ENCODE data around the gene ARID3A.

Gene ARID3A

DNA sequence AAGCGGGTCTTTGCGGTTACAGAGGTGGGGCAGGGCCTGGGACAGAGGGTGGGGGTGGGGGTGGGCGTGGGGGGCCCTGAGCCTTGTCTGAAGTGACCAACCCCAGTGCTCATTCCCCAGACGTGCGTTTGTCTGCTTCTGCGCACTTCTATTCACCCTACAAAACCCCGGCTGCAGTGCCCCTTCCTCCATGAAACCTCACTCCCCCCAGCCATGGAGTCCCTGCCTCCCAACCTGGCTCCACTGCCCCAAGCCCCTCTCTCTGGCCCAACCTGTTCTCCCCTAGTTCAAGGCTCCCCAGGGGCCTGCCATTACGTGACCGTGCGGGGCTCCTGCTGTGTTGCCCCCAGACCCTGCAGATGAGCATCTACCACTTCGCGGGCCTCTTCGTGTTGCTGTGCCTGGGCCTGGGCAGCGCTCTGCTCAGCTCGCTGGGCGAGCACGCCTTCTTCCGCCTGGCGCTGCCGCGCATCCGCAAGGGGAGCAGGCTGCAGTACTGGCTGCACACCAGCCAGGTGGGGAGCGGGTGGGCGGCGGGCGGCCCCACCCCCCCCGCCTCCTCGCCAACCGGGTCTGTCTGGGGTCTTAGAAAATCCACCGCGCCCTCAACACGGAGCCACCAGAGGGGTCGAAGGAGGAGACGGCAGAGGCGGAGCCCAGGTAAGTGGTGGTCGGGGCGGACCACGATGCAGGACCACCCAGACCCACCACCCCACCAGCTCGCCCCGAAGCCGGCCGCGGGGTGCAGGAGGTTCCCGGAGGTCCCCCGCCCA lies 82.6 kb downstream of the ARID3A start:
- Histone ChIP-seq H3K4me1 (ENCODE audit: control insufficient read depth, insufficient read depth, low read length) (no peaks in the 10 kb centered on the region), H3K9ac (ENCODE audit: low read length) (no peak overlapping the region), H3K36me3 (ENCODE audit: control insufficient read depth, insufficient read depth, low read length, severe bottlenecking) (peaks cover 17% of the 10 kb centered on the region), H3K4me3 (ENCODE audit: low read length) (no peak overlapping the region), H3K9me3 (ENCODE audit: control insufficient read depth, low read length) (no peaks in the 10 kb centered on the region), H3K27me3 (replicated peaks; ENCODE audit: control insufficient read depth, insufficient read depth, low read length) (no peaks in the 10 kb centered on the region)
- no peak for DNase-seq (ENCODE audit: low read depth)

DNA sequence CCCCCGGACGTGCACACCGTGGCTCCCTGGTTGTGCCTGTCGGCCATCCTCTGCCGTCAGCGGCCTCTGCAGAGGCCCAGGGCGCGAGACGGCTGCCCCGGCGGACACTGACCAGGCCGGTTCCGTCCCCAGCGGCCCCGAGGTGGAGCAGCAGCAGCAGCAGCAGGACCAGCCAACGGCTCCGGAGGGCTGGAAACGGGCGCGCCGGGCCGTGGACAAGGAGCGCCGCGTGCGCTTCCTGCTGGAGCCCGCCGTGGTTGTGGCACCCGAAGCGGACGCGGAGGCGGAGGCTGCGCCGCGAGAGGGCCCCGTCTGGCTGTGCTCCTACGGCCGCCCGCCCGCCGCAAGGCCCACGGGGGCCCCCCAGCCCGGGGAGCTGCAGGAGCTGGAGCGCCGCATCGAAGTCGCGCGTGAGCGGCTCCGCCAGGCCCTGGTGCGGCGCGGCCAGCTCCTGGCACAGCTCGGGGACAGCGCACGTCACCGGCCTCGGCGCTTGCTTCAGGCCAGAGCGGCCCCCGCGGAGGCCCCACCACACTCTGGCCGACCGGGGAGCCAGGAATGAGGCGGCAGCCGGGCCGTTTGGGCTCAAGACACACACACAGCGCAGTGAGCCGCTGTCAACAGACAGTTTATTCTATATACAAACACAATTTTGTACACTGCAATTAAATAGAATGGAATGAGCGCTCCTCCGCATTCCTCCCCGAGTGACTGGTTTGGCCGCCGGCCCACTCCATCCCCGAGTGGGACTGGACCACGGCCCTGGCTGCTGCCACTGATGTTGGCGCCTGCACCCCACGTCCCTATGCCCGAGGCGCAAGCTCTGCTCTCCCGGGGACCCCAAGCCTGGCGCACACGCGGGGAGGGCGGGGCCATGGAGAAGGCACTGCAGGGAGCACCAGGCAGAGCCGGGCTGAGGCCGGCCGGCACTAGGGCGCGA lies 83.5 kb downstream of the ARID3A start:
- Histone ChIP-seq H3K9ac (ENCODE audit: low read length) (no peak overlapping the region), H3K4me1 (ENCODE audit: control insufficient read depth, insufficient read depth, low read length) (no peaks in the 10 kb centered on the region), H3K4me3 (ENCODE audit: low read length) (no peak overlapping the region), H3K9me3 (ENCODE audit: control insufficient read depth, low read length) (no peaks in the 10 kb centered on the region), H3K27me3 (replicated peaks; ENCODE audit: control insufficient read depth, insufficient read depth, low read length) (no peaks in the 10 kb centered on the region), H3K36me3 (ENCODE audit: control insufficient read depth, insufficient read depth, low read length, severe bottlenecking) (peaks cover 23% of the 10 kb centered on the region)
- DNase-seq (ENCODE audit: low read depth) = no peak

- H3K4me1 ChIP-seq (ENCODE audit: control insufficient read depth, insufficient read depth, low read length) = no peaks in the 10 kb centered on the region
- peaks cover 23% of the 10 kb centered on the region for H3K36me3 ChIP-seq (ENCODE audit: control insufficient read depth, insufficient read depth, low read length, severe bottlenecking)
- no peak overlapping the region for H3K9ac ChIP-seq (ENCODE audit: low read length)
- no peak for DNase-seq (ENCODE audit: low read depth)
- H3K4me3 ChIP-seq (ENCODE audit: low read length) = no peak overlapping the region
- H3K27me3 ChIP-seq (replicated peaks; ENCODE audit: control insufficient read depth, insufficient read depth, low read length) = no peaks in the 10 kb centered on the region
- H3K9me3 ChIP-seq (ENCODE audit: control insufficient read depth, low read length) = no peaks in the 10 kb centered on the region
Observed at GRCh38 chr19:1009981-1010538, 84.2 kb downstream of the ARID3A start.

DNA sequence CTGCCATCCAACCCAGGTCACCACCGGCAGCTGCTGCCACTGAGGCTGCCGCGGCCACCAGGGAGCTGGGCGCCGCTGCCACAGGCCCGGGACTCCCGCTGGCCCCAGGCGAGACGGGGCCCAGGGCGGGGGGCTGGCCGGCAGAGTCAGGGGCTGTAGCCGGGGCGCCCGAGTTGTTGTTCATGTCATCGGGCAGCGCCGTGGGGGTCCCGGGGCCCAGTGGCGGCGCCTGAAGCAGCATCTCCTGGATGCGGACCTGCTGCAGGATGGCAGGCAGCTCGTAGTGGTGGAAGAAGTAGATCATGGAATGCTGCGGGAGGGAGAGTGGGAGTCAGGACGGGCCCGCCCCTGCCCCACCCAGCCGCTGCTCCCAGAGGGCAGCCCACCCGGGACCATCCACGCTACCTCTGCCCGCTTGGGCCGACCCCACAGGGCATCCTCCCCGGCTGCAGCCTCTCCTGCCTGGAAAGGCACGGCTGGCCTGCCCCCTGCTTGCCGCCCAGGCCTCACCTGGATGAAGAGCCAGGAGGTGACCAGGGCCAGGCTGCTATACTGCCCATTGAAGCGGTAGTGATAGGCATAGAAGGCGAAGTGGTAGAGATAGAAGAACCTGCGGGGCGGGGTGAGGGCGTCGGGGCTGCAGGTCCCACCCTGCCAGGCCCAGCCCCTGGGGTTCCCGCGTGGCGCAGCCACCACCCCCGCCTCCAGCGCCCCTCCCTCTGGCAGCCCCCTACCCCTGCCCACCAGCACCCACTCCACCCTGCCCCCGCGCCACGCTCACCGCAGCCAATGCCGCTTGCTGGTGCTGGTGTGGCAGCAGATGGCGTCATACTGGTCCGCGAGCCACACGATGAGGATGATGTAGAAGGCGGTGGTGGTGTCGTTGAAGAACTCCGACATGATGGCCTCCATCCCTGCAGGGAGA lies 85.0 kb downstream of the ARID3A start:
- Histone ChIP-seq H3K36me3 (ENCODE audit: control insufficient read depth, insufficient read depth, low read length, severe bottlenecking) (peaks cover 23% of the 10 kb centered on the region), H3K9ac (ENCODE audit: low read length) (no peak overlapping the region), H3K4me3 (ENCODE audit: low read length) (no peak overlapping the region), H3K9me3 (ENCODE audit: control insufficient read depth, low read length) (no peaks in the 10 kb centered on the region), H3K4me1 (ENCODE audit: control insufficient read depth, insufficient read depth, low read length) (peaks cover 4% of the 10 kb centered on the region), H3K27me3 (replicated peaks; ENCODE audit: control insufficient read depth, insufficient read depth, low read length) (no peaks in the 10 kb centered on the region)
- no peak for DNase-seq (ENCODE audit: low read depth)

DNA sequence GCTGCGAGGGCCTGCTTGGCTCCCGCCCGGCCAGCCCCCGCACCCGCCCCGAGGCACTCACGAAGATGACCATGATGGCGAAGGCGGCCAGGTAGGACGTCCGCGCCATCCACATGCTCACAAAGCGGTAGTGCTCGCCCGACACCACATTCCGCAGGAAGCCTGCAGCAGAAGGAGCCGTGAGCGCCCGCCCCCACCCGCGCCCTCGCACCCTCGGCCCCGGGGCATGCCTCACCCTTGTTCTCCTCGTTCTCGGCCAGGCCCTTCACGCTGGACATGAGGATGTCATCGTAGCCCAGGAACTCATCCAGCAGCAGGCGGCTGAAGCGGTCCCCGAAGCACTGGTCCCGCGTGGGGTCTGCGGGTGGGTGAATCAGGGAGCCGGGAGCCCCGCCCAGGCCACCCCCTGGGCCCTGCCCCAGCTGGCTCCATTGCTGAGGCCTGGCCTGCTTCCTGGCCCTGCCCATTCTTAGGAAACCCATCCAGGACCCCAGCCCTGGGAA lies 86.0 kb downstream of the ARID3A start:
- H3K9me3 ChIP-seq (ENCODE audit: control insufficient read depth, low read length) = no peaks in the 10 kb centered on the region
- no peak overlapping the region for H3K4me3 ChIP-seq (ENCODE audit: low read length)
- peaks cover 13% of the 10 kb centered on the region for H3K4me1 ChIP-seq (ENCODE audit: control insufficient read depth, insufficient read depth, low read length)
- no peaks in the 10 kb centered on the region for H3K27me3 ChIP-seq (replicated peaks; ENCODE audit: control insufficient read depth, insufficient read depth, low read length)
- no peak overlapping the region for H3K9ac ChIP-seq (ENCODE audit: low read length)
- no peak for DNase-seq (ENCODE audit: low read depth)
- H3K36me3 ChIP-seq (ENCODE audit: control insufficient read depth, insufficient read depth, low read length, severe bottlenecking) = peaks cover 23% of the 10 kb centered on the region

GRCh38 chr19:1012334-1012733 lies 86.5 kb downstream of the ARID3A start:
- H3K4me1 ChIP-seq (ENCODE audit: control insufficient read depth, insufficient read depth, low read length) = peaks cover 17% of the 10 kb centered on the region
- H3K27me3 ChIP-seq (replicated peaks; ENCODE audit: control insufficient read depth, insufficient read depth, low read length) = no peaks in the 10 kb centered on the region
- peaks cover 23% of the 10 kb centered on the region for H3K36me3 ChIP-seq (ENCODE audit: control insufficient read depth, insufficient read depth, low read length, severe bottlenecking)
- no peaks in the 10 kb centered on the region for H3K9me3 ChIP-seq (ENCODE audit: control insufficient read depth, low read length)
- DNase-seq (ENCODE audit: low read depth) = no peak
- no peak overlapping the region for H3K4me3 ChIP-seq (ENCODE audit: low read length)
- H3K9ac ChIP-seq (ENCODE audit: low read length) = no peak overlapping the region

- H3K36me3 ChIP-seq (ENCODE audit: control insufficient read depth, insufficient read depth, low read length, severe bottlenecking) = peaks cover 23% of the 10 kb centered on the region
- peaks cover 26% of the 10 kb centered on the region for H3K4me1 ChIP-seq (ENCODE audit: control insufficient read depth, insufficient read depth, low read length)
- H3K9ac ChIP-seq (ENCODE audit: low read length) = no peak overlapping the region
- no peaks in the 10 kb centered on the region for H3K27me3 ChIP-seq (replicated peaks; ENCODE audit: control insufficient read depth, insufficient read depth, low read length)
- no peaks in the 10 kb centered on the region for H3K9me3 ChIP-seq (ENCODE audit: control insufficient read depth, low read length)
- DNase-seq (ENCODE audit: low read depth) = no peak
- H3K4me3 ChIP-seq (ENCODE audit: low read length) = no peak overlapping the region
Observed at GRCh38 chr19:1013218-1013617, 87.4 kb downstream of the ARID3A start.

DNA sequence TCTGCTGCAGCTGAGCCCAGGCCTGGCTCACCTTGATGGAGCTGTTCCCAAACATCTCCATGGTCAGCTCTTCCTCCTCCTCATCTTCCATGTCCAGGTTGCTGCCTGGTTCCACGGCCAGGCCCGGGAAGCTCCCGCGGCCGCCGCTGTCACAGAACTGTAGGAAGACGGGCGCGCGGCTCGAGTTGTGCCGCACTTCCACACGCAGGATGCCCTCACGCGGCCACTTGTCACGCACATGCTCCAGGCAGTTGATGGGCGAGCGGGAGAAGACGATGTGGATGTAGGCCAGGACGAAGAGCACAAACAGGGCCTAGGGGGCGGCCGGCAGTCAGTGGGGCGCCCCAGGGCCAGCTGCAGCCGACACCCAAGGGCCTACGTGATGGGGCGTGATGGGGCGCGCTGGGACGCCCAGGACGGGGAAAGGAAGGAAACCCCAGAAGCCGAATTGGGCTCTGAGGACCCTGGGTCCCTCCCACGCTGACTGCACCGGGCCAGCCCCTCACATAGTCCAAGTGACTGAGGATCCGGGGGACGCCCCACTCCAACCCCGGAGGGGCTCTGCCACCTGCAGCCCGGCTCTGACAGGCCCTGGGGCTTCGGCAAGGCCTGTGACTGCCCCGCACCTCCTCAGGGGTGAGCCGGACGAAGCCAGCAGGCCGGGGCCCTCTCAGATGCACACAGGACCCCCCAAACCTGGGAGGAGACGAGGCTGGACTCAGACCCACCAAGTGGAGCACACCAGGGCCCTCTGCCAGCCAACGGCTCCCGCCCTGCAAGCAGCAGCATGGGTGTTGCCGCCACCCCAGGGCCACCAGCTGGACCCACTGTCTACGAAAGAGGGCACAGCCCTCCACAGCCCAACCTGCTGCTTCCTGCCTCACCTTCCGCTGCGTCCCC lies 88.6 kb downstream of the ARID3A start:
- H3K36me3 ChIP-seq (ENCODE audit: control insufficient read depth, insufficient read depth, low read length, severe bottlenecking) = peaks cover 23% of the 10 kb centered on the region
- no peaks in the 10 kb centered on the region for H3K27me3 ChIP-seq (replicated peaks; ENCODE audit: control insufficient read depth, insufficient read depth, low read length)
- no peak overlapping the region for H3K4me3 ChIP-seq (ENCODE audit: low read length)
- H3K9ac ChIP-seq (ENCODE audit: low read length) = no peak overlapping the region
- DNase-seq (ENCODE audit: low read depth) = no peak
- H3K4me1 ChIP-seq (ENCODE audit: control insufficient read depth, insufficient read depth, low read length) = peaks cover 38% of the 10 kb centered on the region
- no peaks in the 10 kb centered on the region for H3K9me3 ChIP-seq (ENCODE audit: control insufficient read depth, low read length)

GRCh38 chr19:1015061-1015781 lies 89.4 kb downstream of the ARID3A start:
- Histone ChIP-seq H3K36me3 (ENCODE audit: control insufficient read depth, insufficient read depth, low read length, severe bottlenecking) (peaks cover 20% of the 10 kb centered on the region), H3K9ac (ENCODE audit: low read length) (peak overlapping the region; percentile 45)
- no peak for DNase-seq (ENCODE audit: low read depth)

More at GRCh38 chr19:1015061-1015781, 89.4 kb downstream of the ARID3A start:
- no peaks in the 10 kb centered on the region for H3K27me3 ChIP-seq (replicated peaks; ENCODE audit: control insufficient read depth, insufficient read depth, low read length)
- no peaks in the 10 kb centered on the region for H3K9me3 ChIP-seq (ENCODE audit: control insufficient read depth, low read length)
- peaks cover 40% of the 10 kb centered on the region for H3K4me1 ChIP-seq (ENCODE audit: control insufficient read depth, insufficient read depth, low read length)
- H3K4me3 ChIP-seq (ENCODE audit: low read length) = no peak overlapping the region

Data from adipocyte (in vitro differentiated cells).